HG03521 (cell line): ENCODE data around the gene CDKN1C.
"Not testable (repeated sequence)": the region's sequence is repeated elsewhere in the genome, so short reads cannot be mapped to it uniquely, and the experiment has no call there.

Experiments
- ATAC-seq: cut with Tn5 transposase; IDR thresholded peaks from one replicate; pipeline ENCODE4 v1.9.1; 2021; ENCODE audit warnings: mild to moderate bottlenecking, moderate library complexity; ENCODE audit not compliant: unreplicated experiment

Gene CDKN1C

DNA sequence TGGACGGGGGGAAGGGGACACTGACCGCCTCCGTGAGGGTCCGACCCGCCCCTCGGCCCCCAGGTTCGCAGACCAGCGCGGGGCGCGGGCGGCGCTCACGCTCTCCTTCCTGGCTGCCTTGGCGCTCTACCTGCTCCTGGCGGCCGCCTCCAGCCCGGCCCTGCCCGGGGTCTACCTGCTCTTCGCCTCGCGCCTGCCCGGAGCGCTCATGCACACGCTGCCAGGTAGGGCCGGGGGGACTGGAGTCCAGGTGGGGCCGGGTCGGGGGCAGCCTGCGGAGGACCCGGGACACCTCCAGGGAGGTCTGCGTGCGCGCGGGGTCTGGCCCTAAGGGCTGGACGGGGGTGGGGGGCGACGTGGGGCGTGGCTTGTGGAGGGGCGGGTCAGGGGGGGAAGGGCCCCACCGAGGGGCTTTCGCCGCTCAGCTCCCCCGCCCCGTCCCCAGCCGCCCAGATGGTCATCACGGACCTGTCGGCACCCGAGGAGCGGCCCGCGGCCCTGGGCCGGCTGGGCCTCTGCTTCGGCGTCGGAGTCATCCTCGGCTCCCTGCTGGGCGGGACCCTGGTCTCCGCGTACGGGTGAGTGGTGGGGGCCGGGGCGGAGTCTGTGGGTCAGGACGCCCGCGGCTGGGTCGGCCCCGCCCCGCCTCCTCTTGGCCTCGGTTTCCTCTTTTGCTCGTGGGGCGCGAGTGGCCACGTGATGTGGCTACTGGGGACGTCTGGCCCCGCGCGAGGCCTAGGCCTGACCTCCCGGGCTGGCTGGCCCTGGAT is 23.7 kb upstream of the CDKN1C start:
- no peak for ATAC-seq

DNA sequence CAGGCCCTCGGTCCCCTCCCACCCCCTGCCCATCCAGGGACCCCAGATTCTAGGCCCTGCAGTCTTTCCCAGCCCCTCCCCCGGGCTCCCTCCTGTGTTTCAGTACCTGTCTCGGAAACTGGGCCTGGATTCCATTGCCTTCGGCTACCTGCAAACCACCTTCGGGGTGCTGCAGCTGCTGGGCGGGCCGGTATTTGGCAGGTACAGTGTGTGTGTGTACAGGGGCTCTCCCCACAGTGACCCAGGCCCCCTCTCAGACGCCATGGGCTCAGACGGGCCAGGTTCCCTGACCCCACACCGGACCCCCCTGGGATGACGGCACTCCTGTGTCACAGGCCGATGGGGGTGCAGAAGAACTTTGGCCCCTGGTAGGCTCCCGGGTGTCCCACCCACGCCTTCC is 22.6 kb upstream of the CDKN1C start:
- ATAC-seq, result no peak

DNA sequence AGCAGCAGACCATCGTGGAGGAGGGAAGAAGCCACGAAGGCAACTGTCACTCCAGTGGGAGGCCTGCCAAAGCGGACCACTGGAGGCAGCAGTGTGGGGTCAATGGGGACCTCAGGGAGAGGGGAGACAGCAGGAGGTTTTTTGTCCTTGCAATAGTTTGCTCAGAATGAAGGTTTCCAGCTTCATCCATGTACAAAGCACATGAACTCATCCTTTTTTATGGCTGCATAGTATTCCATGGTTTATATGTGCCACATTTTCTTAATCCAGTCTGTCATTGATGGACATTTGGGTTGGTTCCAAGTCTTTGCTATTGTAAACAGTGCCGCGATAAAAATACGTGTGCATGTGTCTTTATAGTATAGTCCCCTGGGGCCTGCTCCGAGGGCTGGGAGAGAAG is 19.7 kb upstream of the CDKN1C start:
- not testable (repeated sequence) for ATAC-seq

GRCh38 chr11:2904153-2905052 is 18.8 kb upstream of the CDKN1C start:
- ATAC-seq, result no peak

DNA sequence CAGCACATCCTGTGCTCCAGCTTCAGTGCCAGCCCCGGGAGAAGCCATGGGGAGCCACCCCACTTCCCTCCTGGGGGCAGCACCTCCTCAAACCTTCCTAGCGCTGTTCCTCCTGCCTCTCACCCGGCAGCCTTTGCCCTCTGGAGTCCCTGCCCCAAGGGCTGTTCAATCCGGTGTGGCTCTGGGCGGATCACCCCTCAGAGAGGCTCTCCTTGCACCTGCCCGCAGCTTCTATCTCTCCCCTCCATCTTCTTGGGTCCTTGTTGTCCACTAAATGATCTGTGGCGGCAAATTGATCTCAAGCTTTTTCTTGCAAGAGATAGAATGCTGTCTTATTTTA is 18.1 kb upstream of the CDKN1C start:
- no peak for ATAC-seq

DNA sequence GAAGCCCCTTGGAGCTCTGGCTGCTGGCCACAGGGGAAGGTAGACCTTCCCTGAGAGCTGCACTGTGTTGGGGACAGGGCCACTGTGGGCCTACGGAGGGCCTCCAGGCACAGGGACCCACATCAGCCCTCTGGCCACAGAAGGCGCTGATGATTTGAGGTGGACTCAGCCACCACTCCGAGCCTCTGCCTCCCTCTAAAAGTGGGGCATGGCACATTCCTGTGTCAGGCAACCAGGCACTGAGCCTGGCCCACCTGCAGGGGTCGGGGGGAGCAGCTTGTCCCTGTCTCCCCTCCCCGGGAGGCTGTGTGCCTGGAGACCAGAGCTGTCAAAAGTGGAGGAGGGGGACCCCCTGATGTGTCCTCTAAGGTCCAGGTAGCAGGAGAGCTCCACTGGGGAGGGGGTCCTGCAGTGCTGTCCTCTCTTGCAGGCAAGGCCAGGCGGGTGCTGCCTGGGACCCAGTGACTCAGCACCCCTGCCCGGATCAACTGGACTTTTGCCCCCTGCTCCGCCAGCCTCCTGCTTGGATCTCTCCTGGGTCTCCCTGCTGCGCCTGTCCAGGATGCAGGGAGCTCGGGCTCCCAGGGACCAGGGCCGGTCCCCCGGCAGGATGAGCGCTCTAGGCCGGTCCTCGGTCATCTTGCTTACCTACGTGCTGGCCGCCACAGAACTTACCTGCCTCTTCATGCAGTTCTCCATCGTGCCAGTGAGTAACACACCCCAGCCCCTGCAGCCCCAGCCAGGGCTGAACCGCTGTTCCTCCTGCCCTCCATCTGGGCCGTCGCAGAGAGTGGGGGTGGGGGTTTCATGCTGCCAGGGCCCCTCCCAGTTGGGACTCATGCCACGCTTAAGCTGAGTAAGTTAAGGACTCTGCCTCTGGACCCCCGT is 17.5 kb upstream of the CDKN1C start:
- ATAC-seq, result peak; percentile 3

DNA sequence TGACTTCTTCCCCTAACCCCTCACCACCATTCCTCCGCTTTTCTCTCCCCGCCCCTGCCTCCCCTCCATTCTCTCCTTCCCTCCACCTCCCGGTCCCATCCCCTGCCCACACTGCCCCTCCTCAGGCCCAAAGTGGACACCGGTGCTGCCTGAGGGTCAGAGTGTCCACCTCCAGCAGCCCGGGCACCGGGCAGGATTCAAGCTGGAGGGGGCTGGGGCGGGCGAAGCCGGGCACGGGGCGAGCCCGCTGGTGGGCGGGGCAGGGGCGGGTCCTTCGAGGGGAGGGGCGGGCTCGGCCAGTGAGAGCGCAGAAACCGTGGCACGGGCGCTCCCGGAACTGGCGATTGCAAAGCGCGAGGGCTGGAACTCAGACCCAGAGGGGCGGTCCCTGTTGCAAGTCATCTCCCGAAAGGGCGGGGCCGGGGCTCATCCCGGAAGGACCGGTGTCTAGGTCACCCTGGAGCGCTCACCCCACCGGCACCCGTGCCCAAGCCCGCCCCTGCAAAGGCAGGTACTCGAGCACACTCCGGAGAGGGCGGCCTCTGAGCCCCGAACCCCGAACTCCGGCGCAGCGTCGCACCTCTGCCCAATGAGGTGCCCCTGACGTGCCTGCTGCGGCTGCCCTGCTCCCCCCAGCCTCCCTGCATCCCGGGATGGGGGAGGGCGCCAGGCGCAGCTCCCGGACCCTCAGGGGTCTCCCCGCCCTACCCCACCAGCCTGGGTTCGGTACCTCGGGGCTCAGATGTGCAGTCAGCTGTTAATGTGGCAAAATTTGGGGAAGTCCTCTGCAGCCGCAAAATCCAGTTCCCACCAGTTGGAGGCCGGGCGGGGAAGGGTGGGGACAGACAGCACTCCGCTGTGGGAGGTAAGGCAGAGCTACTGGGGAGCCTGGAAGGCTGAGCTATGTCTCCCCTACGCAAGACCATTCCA is 16.5 kb upstream of the CDKN1C start:
- peak; percentile 92 for ATAC-seq

DNA sequence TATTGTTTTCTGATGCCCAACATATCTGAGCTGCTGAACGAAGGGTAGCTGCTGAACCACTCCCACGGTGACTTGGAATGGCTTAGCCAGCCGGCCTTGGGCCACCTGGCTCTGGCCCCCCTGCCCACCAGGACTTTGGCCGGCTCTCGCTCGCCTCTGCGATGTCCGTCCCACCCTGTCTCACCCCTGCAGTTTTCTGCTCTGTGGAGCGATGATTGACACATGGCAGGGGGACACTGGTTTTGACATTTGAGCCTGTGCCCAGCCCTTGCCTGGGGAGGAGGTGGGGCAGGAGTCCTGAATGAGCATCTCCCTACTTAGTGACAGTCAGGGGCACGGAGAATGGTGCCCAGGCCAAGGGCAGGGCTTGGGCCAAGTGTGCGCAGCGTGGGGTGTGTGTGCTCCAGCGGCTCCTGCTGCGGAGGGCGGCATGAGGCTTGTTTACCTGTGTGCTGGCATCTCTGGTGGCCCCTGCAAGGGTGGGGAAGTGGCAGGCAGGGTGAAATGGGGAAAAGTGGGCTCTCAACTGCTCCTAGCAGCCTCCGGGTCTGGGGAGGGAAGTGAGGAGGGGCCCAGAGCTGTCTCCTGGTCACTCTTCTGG is 15.7 kb upstream of the CDKN1C start:
- ATAC-seq, result no peak

DNA sequence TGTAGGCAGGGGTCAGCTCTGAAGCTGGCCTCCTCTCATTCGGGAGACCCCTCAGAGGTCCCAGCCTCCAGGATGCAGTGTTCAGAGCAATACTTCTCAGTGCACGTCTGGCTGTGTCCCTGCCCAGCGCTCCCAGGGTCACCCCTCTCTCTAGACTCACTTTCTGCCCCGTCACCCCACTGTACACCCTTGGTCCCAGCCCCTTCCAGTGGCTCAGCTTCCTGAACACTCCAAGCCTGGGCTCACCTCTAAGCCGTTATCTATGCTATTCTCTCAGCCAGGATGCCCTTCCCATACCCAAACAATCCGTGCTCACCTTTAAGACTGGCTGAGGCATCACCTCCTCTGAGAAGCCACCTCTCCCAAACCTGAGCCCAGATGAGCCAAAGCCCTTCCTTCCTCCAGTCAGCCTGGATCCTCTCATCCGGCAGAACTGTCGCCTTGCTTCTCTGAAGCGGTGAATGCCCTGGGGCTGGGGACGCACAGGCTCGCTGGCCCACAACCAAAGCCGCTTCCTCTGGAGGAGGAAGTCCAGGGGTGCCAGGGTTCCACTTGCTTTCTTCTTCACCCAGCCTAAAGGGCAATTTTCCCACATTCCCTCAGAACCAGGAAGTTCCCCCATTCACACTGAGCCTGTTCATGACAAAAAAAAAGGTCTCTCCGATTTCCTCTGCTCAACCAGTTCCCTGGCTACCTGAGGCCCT is 13.7 kb upstream of the CDKN1C start:
- ATAC-seq, result no peak

DNA sequence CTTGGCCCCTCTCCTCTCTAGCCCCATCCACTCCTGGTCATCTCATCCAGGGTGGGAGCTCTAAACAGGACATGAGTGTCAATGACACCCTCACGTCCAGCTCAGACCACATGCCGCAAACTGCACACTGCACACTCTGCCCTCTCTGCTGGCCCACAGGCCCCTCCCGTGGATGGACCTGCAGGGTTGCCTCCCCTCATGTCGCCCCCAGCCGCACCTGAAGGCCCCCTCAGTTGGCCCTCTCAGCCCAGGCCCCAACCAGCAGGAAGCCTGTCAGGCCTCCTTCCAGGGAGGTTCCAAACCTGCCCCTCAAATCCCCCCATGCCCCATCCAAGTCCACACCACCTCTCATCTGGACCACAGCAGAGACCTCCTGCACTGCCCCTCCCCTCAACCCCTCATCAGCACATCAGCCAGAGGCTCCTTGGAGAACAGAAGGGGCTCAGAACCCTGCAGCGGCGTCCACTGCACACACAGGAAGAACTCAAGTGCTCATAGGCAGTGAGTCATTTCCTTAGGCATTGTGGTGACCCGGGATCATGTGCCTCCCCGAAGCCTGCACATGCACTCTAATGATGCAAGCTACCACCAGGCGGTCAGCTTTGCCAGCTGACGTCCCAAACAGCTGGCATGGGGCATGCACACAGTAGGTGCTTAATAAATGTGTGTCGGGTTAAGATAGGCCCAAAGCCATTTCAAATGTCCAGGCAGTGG is 12.9 kb upstream of the CDKN1C start:
- no peak for ATAC-seq

GRCh38 chr11:2897048-2897447 is 11.5 kb upstream of the CDKN1C start:
- no peak for ATAC-seq

- ATAC-seq, result no peak
Observed at GRCh38 chr11:2896047-2896446, 10.5 kb upstream of the CDKN1C start.

- ATAC-seq, result no peak
Observed at GRCh38 chr11:2893935-2894334, 8.4 kb upstream of the CDKN1C start.

GRCh38 chr11:2892967-2893528 is 7.5 kb upstream of the CDKN1C start:
- no peak for ATAC-seq

DNA sequence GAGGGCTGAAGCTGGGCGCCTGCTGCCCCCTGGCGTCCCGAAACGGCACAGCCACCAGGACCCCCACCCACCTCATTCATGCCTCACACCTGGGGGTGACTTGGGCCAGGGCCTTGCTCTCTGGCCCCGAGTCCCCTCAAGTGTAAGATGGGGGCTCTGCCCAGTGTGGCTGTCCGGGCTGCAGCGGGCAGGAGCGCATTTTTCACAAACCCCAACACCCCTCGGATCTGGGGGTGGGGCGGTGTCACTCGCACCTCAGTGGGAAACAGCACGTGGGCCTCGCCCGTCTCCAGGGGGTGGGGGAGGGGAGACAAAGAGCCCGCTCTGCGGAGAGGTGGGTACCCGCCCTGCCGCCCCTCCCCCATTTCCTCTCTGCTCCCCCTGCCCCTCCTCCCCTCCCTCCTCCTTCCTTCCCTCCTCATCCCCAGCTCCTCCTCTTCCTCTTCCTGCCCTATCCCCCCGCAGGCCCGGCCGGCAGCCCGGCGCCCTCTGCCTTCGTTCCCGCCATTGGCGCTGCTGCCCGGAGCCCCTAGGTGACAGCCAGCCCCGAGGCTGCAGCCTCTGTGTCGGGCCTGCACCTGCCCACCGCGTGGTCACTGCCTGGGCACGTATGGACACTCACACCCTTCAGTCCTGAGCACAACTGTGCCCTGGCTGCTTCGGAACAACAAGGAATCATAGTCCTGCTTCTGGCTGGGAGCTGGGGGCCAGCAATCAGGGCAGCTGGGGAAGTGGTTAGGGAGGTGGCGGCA is 6.8 kb upstream of the CDKN1C start:
- no peak for ATAC-seq

DNA sequence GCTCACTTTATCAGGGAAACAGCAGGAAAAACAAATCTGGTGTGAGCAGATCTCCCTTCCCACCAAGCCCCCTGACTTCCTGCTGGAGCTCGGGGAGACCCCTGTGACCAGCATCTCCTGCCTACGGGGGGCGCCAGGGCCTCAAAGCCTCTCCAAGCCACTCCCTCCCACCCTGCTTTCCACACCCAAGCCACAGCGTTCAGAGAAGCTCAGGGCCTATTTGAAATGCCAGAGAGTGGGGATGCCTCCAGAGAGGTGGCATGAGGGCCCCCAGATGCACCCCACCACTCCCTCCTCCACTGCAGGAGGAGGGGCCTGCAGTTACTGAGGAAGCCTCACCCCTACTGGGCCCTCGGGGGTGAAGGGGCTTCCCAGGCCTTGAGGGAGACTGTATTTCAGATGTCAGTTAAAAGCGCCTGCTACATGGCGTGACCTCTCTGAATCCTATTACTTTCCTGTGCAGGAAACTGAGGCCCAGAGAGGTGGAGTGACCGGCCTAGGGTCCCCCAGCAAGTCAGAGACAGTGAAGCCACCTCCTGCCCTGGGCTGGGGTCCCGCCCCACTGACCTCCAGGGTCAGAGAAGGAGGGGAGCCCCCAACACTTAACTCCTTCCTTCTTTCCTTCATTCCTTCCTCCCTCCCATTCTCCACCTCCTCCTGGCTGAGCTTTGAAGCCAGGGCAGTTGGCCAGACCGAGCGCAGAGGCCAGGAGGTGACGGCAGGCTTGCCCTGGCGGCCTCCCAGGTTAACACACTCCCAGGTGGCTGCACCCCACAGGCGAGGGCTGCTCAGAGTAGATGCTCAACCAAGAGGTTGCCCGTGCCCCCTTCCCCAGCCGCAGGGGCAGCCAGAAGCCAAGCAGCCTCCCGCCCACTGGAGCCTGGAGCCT is 6.0 kb upstream of the CDKN1C start:
- ATAC-seq, result no peak
